Mucosa of descending colon (tissue), 3 donors: ENCODE data around the gene HOMER1. TPM values are rescaled to one million over a fixed set of nuclear protein-coding genes. Genes with fewer than 3 reads are reported as not detected.

Source experiments
- ATAC-seq: fragments of 200-7000 bp; cut with Tn5 transposase; one replicate; pipeline ENCODE4 v1.9.1; 2020; ENCODE audit warnings: mild to moderate bottlenecking, moderate library complexity
- DNase-seq, 3 donors: peaks; one replicate each; pipeline ENCODE4 v3.0.0-alpha.2; 2020
- H3K36me3 ChIP-seq: fragments of 200-600 bp; one replicate; pipeline ENCODE4 v1.8.0; 2021; ENCODE audit warnings: low read depth, mild to moderate bottlenecking
- H3K4me1 ChIP-seq: fragments of 200-600 bp; one replicate; pipeline ENCODE4 v1.8.0; 2021; ENCODE audit warnings: low read depth, mild to moderate bottlenecking
- H3K4me3 ChIP-seq: fragments of 200-600 bp; one replicate; pipeline ENCODE4 v1.8.0; 2021; ENCODE audit warnings: mild to moderate bottlenecking
- H3K9me3 ChIP-seq: fragments of 200-600 bp; one replicate; pipeline ENCODE4 v1.8.0; 2021; ENCODE audit warnings: mild to moderate bottlenecking
- intact Hi-C, 2 donors: fragments of 100-400 bp; cut with DNase I in 1 of 2; cut with micrococcal nuclease in 1 of 2; formaldehyde crosslinking; loops; one replicate each; pipeline versions ENCODE4 v1.11.0 to v1.11.1; 2022; cut with DNase I, micrococcal nuclease
- total RNA-seq, 3 donors: library from RNA; stranded (reverse); fragmentation: NEBNext Ultra II Directional in 2 of 3; extraction: Animal tissue kit (Norgen Biotek cat#: 25700) in 2 of 3; gene quantifications; one replicate each; pipeline versions ENCODE4 v1.2.1 to v1.2.4, GENCODE V29; 2021 to 2023
- TF ChIP-seq, protein P1 (sequence below): fragments of 200-600 bp; IDR thresholded peaks from one replicate; pipeline ENCODE4 v1.8.0; 2022; ENCODE audit warnings: antibody characterized with exemption, mild to moderate bottlenecking
- donor health status: DM: no; HTN: no; CAD: no; lungs with moderate emphysema.
- donor health status: DM: no; HTN: no; CAD: no.
- donor health status: DM: no; HTN: yes; CAD: no.

Gene HOMER1
- total RNA-seq, 3 donors from 2014 or later = 1.1 to 7.4 (median 2.2) TPM

DNA sequence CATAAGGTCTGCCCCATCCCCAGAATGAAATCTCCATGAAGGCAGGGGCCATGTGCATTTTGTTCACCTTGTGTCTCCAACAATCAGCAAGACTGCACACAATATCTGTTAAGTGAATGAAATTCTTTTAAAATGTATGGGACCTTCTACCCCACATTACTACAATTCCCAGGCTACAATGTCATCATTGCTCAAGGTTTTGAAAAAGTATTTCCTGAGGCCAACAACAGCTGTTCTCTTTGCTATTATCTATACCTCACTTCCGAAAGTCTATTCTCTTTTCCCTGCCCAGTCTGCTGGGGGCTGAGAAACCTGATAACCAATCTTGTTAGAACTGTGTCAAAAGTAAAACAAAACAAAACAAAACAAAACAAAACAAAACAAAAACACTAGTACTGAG lies 29.2 kb downstream of the HOMER1 start:
- intact Hi-C loops = no loop called here
- Histone ChIP-seq H3K4me1 (no peaks in the 10 kb centered on the region), H3K9me3 (no peaks in the 10 kb centered on the region), H3K4me3 (no peak overlapping the region), H3K36me3 (no peaks in the 10 kb centered on the region)
- ATAC-seq (no peak), DNase-seq (no peak)
- TF ChIP-seq, protein P1, sequence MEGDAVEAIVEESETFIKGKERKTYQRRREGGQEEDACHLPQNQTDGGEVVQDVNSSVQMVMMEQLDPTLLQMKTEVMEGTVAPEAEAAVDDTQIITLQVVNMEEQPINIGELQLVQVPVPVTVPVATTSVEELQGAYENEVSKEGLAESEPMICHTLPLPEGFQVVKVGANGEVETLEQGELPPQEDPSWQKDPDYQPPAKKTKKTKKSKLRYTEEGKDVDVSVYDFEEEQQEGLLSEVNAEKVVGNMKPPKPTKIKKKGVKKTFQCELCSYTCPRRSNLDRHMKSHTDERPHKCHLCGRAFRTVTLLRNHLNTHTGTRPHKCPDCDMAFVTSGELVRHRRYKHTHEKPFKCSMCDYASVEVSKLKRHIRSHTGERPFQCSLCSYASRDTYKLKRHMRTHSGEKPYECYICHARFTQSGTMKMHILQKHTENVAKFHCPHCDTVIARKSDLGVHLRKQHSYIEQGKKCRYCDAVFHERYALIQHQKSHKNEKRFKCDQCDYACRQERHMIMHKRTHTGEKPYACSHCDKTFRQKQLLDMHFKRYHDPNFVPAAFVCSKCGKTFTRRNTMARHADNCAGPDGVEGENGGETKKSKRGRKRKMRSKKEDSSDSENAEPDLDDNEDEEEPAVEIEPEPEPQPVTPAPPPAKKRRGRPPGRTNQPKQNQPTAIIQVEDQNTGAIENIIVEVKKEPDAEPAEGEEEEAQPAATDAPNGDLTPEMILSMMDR = no peak

DNA sequence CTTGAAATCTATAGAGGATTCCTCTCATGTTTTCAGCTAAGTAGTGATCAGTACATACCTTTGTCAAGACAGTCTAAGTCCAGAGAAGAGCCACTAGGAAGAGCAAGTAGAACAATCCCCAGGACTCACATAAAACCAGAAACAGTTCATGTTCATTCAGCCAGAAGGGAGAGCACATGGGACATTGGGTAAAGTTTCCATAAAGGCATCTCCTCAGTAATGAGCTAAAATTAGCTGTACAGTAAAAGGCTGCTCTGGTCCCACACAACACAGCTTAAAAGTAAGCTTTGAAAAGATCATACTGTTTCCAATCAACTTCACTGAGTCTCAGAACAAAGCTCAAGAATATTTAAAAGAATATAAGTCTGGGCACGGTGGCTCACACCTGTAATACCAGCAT lies 32.4 kb downstream of the HOMER1 start:
- ATAC-seq (no peak), DNase-seq (no peak)
- Histone ChIP-seq H3K4me1 (no peaks in the 10 kb centered on the region), H3K9me3 (no peaks in the 10 kb centered on the region), H3K4me3 (no peak overlapping the region), H3K36me3 (no peaks in the 10 kb centered on the region)
- intact Hi-C loops = no loop called here
- TF ChIP-seq, protein P1 = no peak

DNA sequence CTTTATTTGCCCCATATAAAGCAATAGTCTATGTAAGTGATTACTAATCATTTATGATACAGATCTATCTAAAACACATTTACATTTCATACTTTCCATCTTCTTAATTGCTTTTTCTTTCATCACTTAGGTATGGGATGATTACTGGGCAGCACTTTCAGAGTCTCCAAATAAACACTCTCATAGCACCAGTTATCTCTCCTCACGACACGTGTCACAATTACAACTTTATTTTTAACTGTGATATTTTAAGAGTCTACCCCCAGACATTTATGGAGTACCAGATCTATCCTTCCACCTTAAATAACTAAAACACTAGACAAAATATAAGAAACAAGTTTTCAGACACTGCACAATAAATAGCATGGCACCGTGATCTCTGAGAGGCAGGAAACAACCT lies 32.9 kb downstream of the HOMER1 start:
- TF ChIP-seq, protein P1 = no peak
- Histone ChIP-seq H3K9me3 (no peaks in the 10 kb centered on the region), H3K4me1 (no peaks in the 10 kb centered on the region), H3K4me3 (no peak overlapping the region), H3K36me3 (no peaks in the 10 kb centered on the region)
- DNase-seq = no peak
- ATAC-seq = no peak
- intact Hi-C loops = no loop called here

DNA sequence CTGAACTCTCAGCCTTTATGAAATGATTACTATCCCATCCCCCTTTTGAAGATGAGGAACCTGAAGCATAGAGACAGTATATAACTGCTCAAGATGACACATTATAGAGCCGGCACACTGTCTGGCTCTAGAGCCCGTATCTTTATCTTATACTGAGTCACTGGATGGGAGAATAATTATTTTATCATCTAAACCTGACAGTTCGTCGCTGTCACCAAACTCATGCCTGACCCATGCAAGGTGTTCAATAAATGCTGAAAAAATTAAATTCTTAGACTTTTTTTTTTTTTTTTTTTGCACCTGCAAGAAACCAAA lies 38.8 kb downstream of the HOMER1 start:
- H3K4me1 ChIP-seq = no peaks in the 10 kb centered on the region
- DNase-seq (no peak), ATAC-seq (no peak)
- no peak overlapping the region for H3K4me3 ChIP-seq
- H3K36me3 ChIP-seq = no peaks in the 10 kb centered on the region
- TF ChIP-seq, protein P1 = no peak
- intact Hi-C loops = no loop called here
- H3K9me3 ChIP-seq = no peaks in the 10 kb centered on the region

DNA sequence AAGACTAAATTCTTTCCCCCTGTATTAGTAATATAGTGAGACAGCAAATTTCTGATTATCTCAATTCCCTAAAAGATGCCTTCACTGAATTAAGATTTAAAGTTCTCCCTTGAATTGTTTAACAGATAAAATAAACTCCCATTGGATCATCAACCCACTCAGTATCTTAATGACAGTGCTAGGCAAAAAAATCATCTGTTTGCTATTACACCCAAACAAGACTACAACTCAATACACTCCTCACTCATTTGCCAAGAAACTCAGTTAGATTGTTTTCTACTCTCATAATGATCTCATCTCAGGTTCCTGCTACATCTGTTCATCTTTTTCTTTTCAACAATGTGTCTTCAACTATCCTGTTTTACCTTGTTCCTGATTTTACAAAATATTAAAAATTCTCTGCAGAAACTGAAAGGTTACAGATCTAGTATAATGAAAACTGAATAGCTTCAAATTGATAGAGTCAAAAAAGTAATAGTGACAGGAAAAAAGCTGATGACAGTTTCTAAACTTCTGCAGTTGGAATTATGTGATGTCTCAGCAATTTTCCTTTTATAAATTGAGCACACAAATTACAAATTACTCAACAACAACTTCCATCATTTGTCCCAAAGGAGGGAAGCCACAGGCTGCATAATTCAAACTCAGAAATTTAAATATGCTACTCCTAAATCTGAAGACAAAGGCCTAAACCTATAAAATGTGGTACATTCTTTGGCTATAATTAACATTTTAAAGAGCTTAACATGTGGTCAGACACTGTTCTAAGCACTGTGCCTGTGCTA lies 39.4 kb downstream of the HOMER1 start:
- TF ChIP-seq, protein P1 = no peak
- no peaks in the 10 kb centered on the region for H3K4me1 ChIP-seq
- no peak for ATAC-seq
- H3K4me3 ChIP-seq = no peak overlapping the region
- no peak for DNase-seq
- intact Hi-C loops = no loop called here
- no peaks in the 10 kb centered on the region for H3K36me3 ChIP-seq
- no peaks in the 10 kb centered on the region for H3K9me3 ChIP-seq

DNA sequence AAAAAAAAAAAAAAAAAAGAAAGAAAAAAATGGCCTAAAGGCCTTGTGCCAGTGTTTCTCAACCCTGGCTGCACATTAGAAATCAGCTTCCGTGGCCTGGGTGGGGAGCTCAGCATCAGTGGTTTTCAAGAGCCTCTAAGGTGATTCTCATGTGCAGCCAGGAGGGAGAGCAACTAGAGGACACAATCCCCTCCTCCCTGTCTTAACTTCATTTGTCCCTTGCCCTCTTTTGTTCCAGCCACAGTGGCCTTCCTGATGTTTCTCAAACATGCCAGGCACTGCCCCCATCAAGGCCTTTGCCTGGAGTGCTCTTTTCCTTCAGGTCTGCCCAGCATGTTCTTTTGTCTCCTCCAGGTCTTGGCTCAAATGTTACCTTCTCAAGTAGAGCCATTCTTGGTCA lies 42.4 kb downstream of the HOMER1 start:
- DNase-seq (no peak), ATAC-seq (no peak)
- no peak overlapping the region for H3K4me3 ChIP-seq
- intact Hi-C loops = no loop called here
- TF ChIP-seq, protein P1 = no peak
- no peaks in the 10 kb centered on the region for H3K36me3 ChIP-seq
- H3K4me1 ChIP-seq = no peaks in the 10 kb centered on the region
- no peaks in the 10 kb centered on the region for H3K9me3 ChIP-seq
